Liver (tissue), 3 donors: ENCODE results near the gene SNAI3.

Experiments
- EGR1 ChIP-seq, 2 donors: IDR thresholded peaks; 2 replicates each; pipeline ENCODE4 v1.6.1; 2016 to 2018; ENCODE audit warnings: antibody characterized with exemption in 2 of 2, low read depth in 2 of 2
- FOXA1 ChIP-seq: IDR thresholded peaks from 2 replicates; pipeline ENCODE4 v1.6.1; 2016; ENCODE audit warnings: antibody characterized with exemption
- GABPA ChIP-seq, 2 donors: IDR thresholded peaks in 1 of 2; conservative IDR thresholded peaks in 1 of 2; 2 replicates each; pipeline ENCODE4 v1.6.1; 2016; ENCODE audit warnings: antibody characterized with exemption in 2 of 2, mild to moderate bottlenecking in 1 of 2, moderate library complexity in 1 of 2
- JUND ChIP-seq, 2 donors: IDR thresholded peaks; 2 replicates each; pipeline ENCODE4 v1.6.1; 2016; ENCODE audit warnings: antibody characterized with exemption in 2 of 2
- RAD21 ChIP-seq, 2 donors: IDR thresholded peaks; 2 replicates each; pipeline ENCODE4 v1.6.1; 2016; ENCODE audit warnings: antibody characterized with exemption in 2 of 2, mild to moderate bottlenecking in 2 of 2
- SP1 ChIP-seq: IDR thresholded peaks from 2 replicates; pipeline ENCODE4 v1.6.1; 2018; ENCODE audit warnings: antibody characterized with exemption, mild to moderate bottlenecking
- TAF1 ChIP-seq: conservative IDR thresholded peaks from 2 replicates; pipeline ENCODE4 v1.6.1; 2016; ENCODE audit warnings: antibody characterized with exemption, mild to moderate bottlenecking
- YY1 ChIP-seq: IDR thresholded peaks from 2 replicates; pipeline ENCODE4 v1.6.1; 2016; ENCODE audit warnings: antibody characterized with exemption, mild to moderate bottlenecking
- TF ChIP-seq, protein P1 (sequence below): fragments of 150-350 bp; IDR thresholded peaks from 2 replicates; pipeline ENCODE4 v1.5.1; 2017; ENCODE audit warnings: improper control_type of control experiment, low read depth, low read length; ENCODE audit not compliant: missing input control
- TF ChIP-seq, protein P2 (sequence below): IDR thresholded peaks from 2 replicates; pipeline ENCODE4 v1.6.1; 2016; ENCODE audit warnings: antibody characterized with exemption
- donor health status: healthy.
- donor health status: healthy.

DNA sequence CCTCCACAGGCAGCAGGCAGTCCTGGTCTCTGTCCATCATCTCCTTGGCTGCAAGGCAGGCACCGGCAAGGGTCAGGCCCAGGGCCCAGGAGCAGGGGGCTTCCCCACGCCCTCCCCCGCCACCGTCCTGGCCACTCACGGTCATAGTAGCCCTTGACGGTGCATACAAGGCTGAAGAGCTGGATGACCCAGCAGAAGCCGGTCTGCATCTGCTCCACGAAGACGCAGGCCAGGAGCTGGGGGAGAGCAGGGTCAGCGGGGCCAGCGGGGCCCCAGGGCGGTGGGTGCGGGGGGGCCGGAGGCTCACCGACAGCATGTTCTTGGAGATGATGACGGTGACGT, 40.1 kb upstream of the SNAI3 start:
- TF ChIP-seq FOXA1 (no peak), RAD21 (IDR thresholded peaks at IDR 0.05) (no peak), SP1 (no peak), JUND (IDR thresholded peaks at IDR 0.05) (no peak), TAF1 (no peak), GABPA (IDR thresholded peaks at IDR 0.05 in 1 of 2, conservative IDR thresholded peaks at IDR 0.05 in 1 of 2) (no peak), YY1 (no peak), EGR1 (IDR thresholded peaks at IDR 0.05; ENCODE audit: low read depth in 2 of 2) (no peak)
- TF ChIP-seq, protein P1, sequence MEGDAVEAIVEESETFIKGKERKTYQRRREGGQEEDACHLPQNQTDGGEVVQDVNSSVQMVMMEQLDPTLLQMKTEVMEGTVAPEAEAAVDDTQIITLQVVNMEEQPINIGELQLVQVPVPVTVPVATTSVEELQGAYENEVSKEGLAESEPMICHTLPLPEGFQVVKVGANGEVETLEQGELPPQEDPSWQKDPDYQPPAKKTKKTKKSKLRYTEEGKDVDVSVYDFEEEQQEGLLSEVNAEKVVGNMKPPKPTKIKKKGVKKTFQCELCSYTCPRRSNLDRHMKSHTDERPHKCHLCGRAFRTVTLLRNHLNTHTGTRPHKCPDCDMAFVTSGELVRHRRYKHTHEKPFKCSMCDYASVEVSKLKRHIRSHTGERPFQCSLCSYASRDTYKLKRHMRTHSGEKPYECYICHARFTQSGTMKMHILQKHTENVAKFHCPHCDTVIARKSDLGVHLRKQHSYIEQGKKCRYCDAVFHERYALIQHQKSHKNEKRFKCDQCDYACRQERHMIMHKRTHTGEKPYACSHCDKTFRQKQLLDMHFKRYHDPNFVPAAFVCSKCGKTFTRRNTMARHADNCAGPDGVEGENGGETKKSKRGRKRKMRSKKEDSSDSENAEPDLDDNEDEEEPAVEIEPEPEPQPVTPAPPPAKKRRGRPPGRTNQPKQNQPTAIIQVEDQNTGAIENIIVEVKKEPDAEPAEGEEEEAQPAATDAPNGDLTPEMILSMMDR: no peak
- TF ChIP-seq, protein P2, sequence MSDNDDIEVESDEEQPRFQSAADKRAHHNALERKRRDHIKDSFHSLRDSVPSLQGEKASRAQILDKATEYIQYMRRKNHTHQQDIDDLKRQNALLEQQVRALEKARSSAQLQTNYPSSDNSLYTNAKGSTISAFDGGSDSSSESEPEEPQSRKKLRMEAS: no peak
